HCT116 (cell line): Measurements from ENCODE around the gene CCKAR.

ENCODE experiments used
- ATF3 ChIP-seq: IDR thresholded peaks from 2 replicates; pipeline ENCODE4 v1.6.1; 2012
- CTCF ChIP-seq, 3 experiments: fragments of 200-600 bp in 1 of 3; sonication (generic) in 1 of 3; IDR thresholded peaks in 2 of 3; conservative IDR thresholded peaks in 1 of 3; 2 replicates each; pipeline ENCODE4 v1.5.1; 2012 to 2017; ENCODE audit warnings: low read depth in 2 of 3, low read length in 2 of 3, antibody characterized with exemption in 1 of 3, borderline replicate concordance in 1 of 3, control low read depth in 1 of 3, mild to moderate bottlenecking in 1 of 3, mixed read lengths in 1 of 3, mixed run types in 1 of 3, moderate library complexity in 1 of 3; ENCODE audit not compliant: insufficient read depth in 1 of 3
- EGR1 ChIP-seq: IDR thresholded peaks from 2 replicates; pipeline ENCODE4 v1.6.1; 2012; ENCODE audit warnings: low read depth
- EZH2 ChIP-seq: fragments of 200-600 bp; sonication (generic); IDR thresholded peaks from 2 replicates; pipeline ENCODE4 v1.6.1; 2017; ENCODE audit warnings: antibody characterized with exemption, mixed run types
- MAX ChIP-seq: IDR thresholded peaks from 2 replicates; pipeline ENCODE4 v1.6.1; 2012
- POLR2A ChIP-seq: IDR thresholded peaks from 2 replicates; pipeline ENCODE4 v1.7.0; 2011; ENCODE audit warnings: borderline replicate concordance; ENCODE audit not compliant: insufficient read depth, insufficient read length; ENCODE audit errors: extremely low read depth
- RAD21 ChIP-seq: IDR thresholded peaks from 2 replicates; pipeline ENCODE4 v1.6.1; 2012; ENCODE audit warnings: low read depth, mild to moderate bottlenecking
- SP1 ChIP-seq: IDR thresholded peaks from 2 replicates; pipeline ENCODE4 v1.6.1; 2012; ENCODE audit warnings: low read depth
- SRF ChIP-seq: IDR thresholded peaks from 2 replicates; pipeline ENCODE4 v1.6.1; 2012; ENCODE audit warnings: low read depth
- ZBTB33 ChIP-seq: IDR thresholded peaks from 2 replicates; pipeline ENCODE4 v1.6.1; 2011; ENCODE audit warnings: mild to moderate bottlenecking, low read length, moderate library complexity; ENCODE audit not compliant: insufficient replicate concordance; ENCODE audit errors: extremely low read depth
- ZNF274 ChIP-seq: fragments of 200-500 bp; sonication (Bioruptor generic); IDR thresholded peaks from 2 replicates; pipeline ENCODE4 v1.6.1; 2014; ENCODE audit warnings: mild to moderate bottlenecking, low read depth, low read length, inconsistent platforms

- no peak for TF ChIP-seq ATF3
- TF ChIP-seq EGR1 = no peak
- no peak for TF ChIP-seq CTCF (IDR thresholded peaks at IDR 0.05 in 2 of 3, conservative IDR thresholded peaks at IDR 0.05 in 1 of 3; ENCODE audit: borderline replicate concordance in 1 of 3, insufficient read depth in 1 of 3, low read depth in 2 of 3, low read length in 2 of 3)
- no peak for TF ChIP-seq MAX
- no peak for TF ChIP-seq RAD21
- no peak for TF ChIP-seq SP1
- TF ChIP-seq EZH2 = no peak
- no peak for TF ChIP-seq SRF
- TF ChIP-seq POLR2A = no peak
- TF ChIP-seq ZNF274 = no peak
- no peak for TF ChIP-seq ZBTB33
Observed at GRCh38 chr4:26525136-26525770, 35.0 kb upstream of the CCKAR start.
